Epithelial cell of alveolus of lung (primary cell): ENCODE data around the gene ATP2A1. TPM values are rescaled to one million over a fixed set of nuclear protein-coding genes. Genes with fewer than 3 reads are reported as not detected.

ENCODE experiments used
- total RNA-seq: library from RNA; depleted of rRNA; stranded (reverse); fragments of >200 nt; gene quantifications from 2 replicates; pipeline ENCODE4 v1.2.1, GENCODE V29; 2015

The ATP2A1 gene
- 0.65 and 2.2 TPM in 2 replicates for total RNA-seq

GRCh38 chr16:28878083-28878926 lies at the start of gene ATP2A1:
Gene ATP2A1 (plus strand): TSS chr16:28878488. CDS start chr16:28878672, 184 bp downstream.

GRCh38 chr16:28846080-28846932 lies 32.0 kb upstream of the ATP2A1 start, which contains the start of gene TUFM:
Gene TUFM (minus strand): TSS chr16:28846348. CDS start chr16:28846269, 79 bp downstream.

GRCh38 chr16:28924762-28925385 lies 46.6 kb downstream of the ATP2A1 start, which contains the start of gene RABEP2:
Gene RABEP2 (minus strand): TSS chr16:28925238. CDS start chr16:28925163, 75 bp downstream.

GRCh38 chr16:28931801-28932225 lies 53.5 kb downstream of the ATP2A1 start, which contains the start of gene CD19:
Gene CD19 (plus strand): TSS chr16:28931971. CDS start chr16:28932001, 30 bp downstream.

GRCh38 chr16:28950648-28951409 lies 72.5 kb downstream of the ATP2A1 start, which contains the start of gene NFATC2IP:
Gene NFATC2IP (plus strand): TSS chr16:28950937. CDS start chr16:28951012, 75 bp downstream.

Other genes starting within 250 kb of the ATP2A1 start
- not detected in 2 replicates for gene NPIPB8, start 240.4 kb upstream of the ATP2A1 start, total RNA-seq
- gene EIF3C, start 167.0 kb upstream of the ATP2A1 start, total RNA-seq = 171 and 244 TPM in 2 replicates
- 0.24 TPM in 1 of 2 replicates, not detected in the other for gene NPIPB9, start 126.7 kb upstream of the ATP2A1 start, total RNA-seq
- gene ATXN2L, start 55.5 kb upstream of the ATP2A1 start, total RNA-seq = 79.3 and 130 TPM in 2 replicates
- 157 and 179 TPM in 2 replicates for gene TUFM, start 32.1 kb upstream of the ATP2A1 start, total RNA-seq
- 17.7 and 37.1 TPM in 2 replicates for gene SH2B1, start 14.6 kb upstream of the ATP2A1 start, total RNA-seq
- 17.8 and 18.2 TPM in 2 replicates for gene RABEP2, start 46.8 kb downstream of the ATP2A1 start, total RNA-seq
- 0.26 TPM in 1 of 2 replicates, not detected in the other for gene CD19, start 53.5 kb downstream of the ATP2A1 start, total RNA-seq
- gene NFATC2IP, start 72.4 kb downstream of the ATP2A1 start, total RNA-seq = 9.8 and 19.2 TPM in 2 replicates
- 41.9 and 49.6 TPM in 2 replicates for gene SPNS1, start 96.3 kb downstream of the ATP2A1 start, total RNA-seq
- gene LAT, start 106.6 kb downstream of the ATP2A1 start, total RNA-seq = 1.4 and 1.7 TPM in 2 replicates